GM23338 (cell line): ENCODE measurements around the gene LRBA. TPM values are rescaled to one million over a fixed set of nuclear protein-coding genes. Genes with fewer than 3 reads are reported as not detected.

ENCODE experiments used
- ATAC-seq: fragments of 200-7000 bp; cut with Tn5 transposase; 3 replicates; pipeline ENCODE4 v1.9.1; 2020
- DNase-seq: peaks from one replicate; pipeline ENCODE4 v3.0.0-alpha.2; 2015; ENCODE audit warnings: low spot score
- H2AFZ ChIP-seq: fragments of 200-600 bp; sonication (generic); 2 replicates; pipeline ENCODE4 v1.8.0; 2016; ENCODE audit warnings: antibody characterized with exemption, mild to moderate bottlenecking, moderate library complexity
- H3F3A ChIP-seq: fragments of 200-600 bp; sonication (generic); replicated peaks from 2 replicates; pipeline ENCODE4 v1.8.0; 2017; ENCODE audit warnings: antibody characterized with exemption, mixed run types, low read depth
- H3K27ac ChIP-seq: fragments of 200-600 bp; sonication (generic); 2 replicates; pipeline ENCODE4 v1.6.1; 2016; ENCODE audit warnings: low read depth
- H3K27me3 ChIP-seq: fragments of 200-600 bp; sonication (generic); 2 replicates; pipeline ENCODE4 v1.8.0; 2016; ENCODE audit warnings: mild to moderate bottlenecking, mixed run types, moderate library complexity; ENCODE audit not compliant: insufficient read depth
- H3K36me3 ChIP-seq: fragments of 200-600 bp; sonication (generic); 2 replicates; pipeline ENCODE4 v1.8.0; 2016; ENCODE audit warnings: mild to moderate bottlenecking; ENCODE audit not compliant: insufficient read depth
- H3K4me1 ChIP-seq: fragments of 200-600 bp; sonication (generic); 2 replicates; pipeline ENCODE4 v1.8.0; 2016; ENCODE audit warnings: mild to moderate bottlenecking, moderate library complexity; ENCODE audit not compliant: insufficient read depth
- H3K4me2 ChIP-seq: fragments of 200-600 bp; sonication (generic); 2 replicates; pipeline ENCODE4 v1.7.1; 2017; ENCODE audit warnings: mixed run types
- H3K4me3 ChIP-seq: fragments of 200-600 bp; sonication (generic); 2 replicates; pipeline ENCODE4 v1.6.1; 2016; ENCODE audit warnings: mixed run types
- H3K79me2 ChIP-seq: fragments of 200-600 bp; sonication (generic); replicated peaks from 2 replicates; pipeline ENCODE4 v1.8.0; 2017; ENCODE audit warnings: mild to moderate bottlenecking; ENCODE audit not compliant: insufficient read depth
- H3K9me2 ChIP-seq: fragments of 200-600 bp; sonication (generic); 2 replicates; pipeline ENCODE4 v1.8.0; 2017; ENCODE audit not compliant: insufficient read depth
- H4K20me1 ChIP-seq: fragments of 200-600 bp; sonication (generic); replicated peaks from 2 replicates; pipeline ENCODE4 v1.8.0; 2017; ENCODE audit warnings: mild to moderate bottlenecking; ENCODE audit not compliant: insufficient read depth
- H3K27ac Mint-ChIP-seq: 2 replicates; pipeline ENCODE4 v1.8.0; 2020; ENCODE audit warnings: inconsistent platforms, mild to moderate bottlenecking, moderate library complexity, mixed read lengths
- H3K27me3 Mint-ChIP-seq: 3 replicates; pipeline ENCODE4 v1.8.0; 2022; ENCODE audit warnings: low read depth, mild to moderate bottlenecking, moderate library complexity, mixed read lengths, inconsistent platforms; ENCODE audit not compliant: insufficient read depth, poor library complexity
- H3K36me3 Mint-ChIP-seq: 3 replicates; pipeline ENCODE4 v1.8.0; 2021; ENCODE audit warnings: low read depth, mild to moderate bottlenecking, inconsistent platforms, moderate library complexity, mixed read lengths
- H3K4me1 Mint-ChIP-seq: 3 replicates; pipeline ENCODE4 v1.8.0; 2020; ENCODE audit warnings: mild to moderate bottlenecking, inconsistent platforms, mixed read lengths
- H3K4me3 Mint-ChIP-seq: 3 replicates; pipeline ENCODE4 v1.8.0; 2021; ENCODE audit warnings: moderate library complexity, mild to moderate bottlenecking, inconsistent platforms, mixed read lengths
- H3K9me3 Mint-ChIP-seq: 3 replicates; pipeline ENCODE4 v1.8.0; 2020; ENCODE audit warnings: moderate library complexity, mild to moderate bottlenecking, inconsistent platforms, mixed read lengths
- CREB1 ChIP-seq: fragments of 250-450 bp; sonication (Bioruptor Pico); IDR thresholded peaks from 2 replicates; pipeline ENCODE4 v1.5.0; 2020; ENCODE audit warnings: low read depth, mild to moderate bottlenecking, moderate library complexity
- CTCF ChIP-seq, 2 experiments: fragments of 200-600 bp in 1 of 2; sonication (generic) in 1 of 2; conservative IDR thresholded peaks; 2 replicates each; pipeline versions ENCODE4 v1.5.1 to v1.6.1; 2016 to 2017; ENCODE audit warnings: antibody characterized with exemption in 2 of 2, low read depth in 2 of 2, mild to moderate bottlenecking in 2 of 2, moderate library complexity in 1 of 2
- EZH2phosphoT487 ChIP-seq: fragments of 200-600 bp; sonication (generic); IDR thresholded peaks from one replicate; pipeline ENCODE4 v1.8.1; 2018; ENCODE audit warnings: antibody characterized with exemption; ENCODE audit not compliant: unreplicated experiment
- POLR2AphosphoS5 ChIP-seq: IDR thresholded peaks from 2 replicates; pipeline ENCODE4 v1.6.1; 2016; ENCODE audit warnings: antibody characterized with exemption, low read depth
- ZNF114 ChIP-seq: fragments of 250-450 bp; sonication (Bioruptor Pico); IDR thresholded peaks from 2 replicates; pipeline ENCODE4 v1.5.0; 2020; ENCODE audit warnings: mild to moderate bottlenecking, moderate library complexity
- ZNF462 ChIP-seq: fragments of 250-450 bp; sonication (Bioruptor Pico); IDR thresholded peaks from 2 replicates; pipeline ENCODE4 v1.5.0; 2020; ENCODE audit warnings: mild to moderate bottlenecking, moderate library complexity
- polyA plus RNA-seq: library from polyadenylated mRNA; unstranded; fragments of >200 nt; fragmentation: Nextera tagmentation; extraction: Ambion mirVana; gene quantifications from 2 replicates; pipeline ENCODE4 v1.2.1, GENCODE V29; 2016
- total RNA-seq: library from RNA; depleted of rRNA; stranded (reverse); fragments of >200 nt; shearing (Covaris generic); gene quantifications from 2 replicates; pipeline ENCODE4 v1.2.3, GENCODE V29; 2014
- TF ChIP-seq, protein P1 (sequence below): IDR thresholded peaks from 2 replicates; pipeline ENCODE4 v1.6.1; 2016; ENCODE audit warnings: antibody characterized with exemption

The LRBA gene
- total and polyA plus RNA-seq, 2 experiments from 2014 or later: 23.3 to 126 TPM

DNA sequence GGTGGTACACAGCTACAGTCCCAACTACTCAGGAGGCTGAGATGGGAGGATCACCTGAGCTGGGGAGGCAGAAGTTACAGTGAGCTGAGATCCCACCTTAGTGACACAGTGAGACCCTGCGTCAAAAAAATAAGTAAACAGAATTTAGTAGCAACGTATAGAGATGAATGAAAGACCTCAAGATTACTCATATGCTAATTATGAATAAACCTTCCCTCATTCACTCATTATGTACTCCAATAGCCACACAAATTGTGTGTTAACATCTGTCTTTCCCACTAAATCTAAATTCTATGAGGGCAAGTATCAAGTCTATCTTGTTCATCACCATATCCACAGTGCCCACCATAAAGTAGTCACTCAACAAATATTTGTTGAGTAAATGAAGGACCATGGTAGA, 111.5 kb downstream of the LRBA start (continued):
- TF ChIP-seq ZNF462 (CRISPR knock-in tag): no peak
- TF ChIP-seq POLR2AphosphoS5: no peak
- no peak for TF ChIP-seq CREB1 (CRISPR knock-in tag)

GRCh38 chr4:150896497-150896896, 118.6 kb downstream of the LRBA start:
- Mint-ChIP-seq H3K9me3 (no peaks in the 10 kb centered on the region), H3K36me3 (peaks cover 28% of the 10 kb centered on the region), H3K27ac (no peak overlapping the region), H3K4me1 (no peaks in the 10 kb centered on the region), H3K27me3 (no peaks in the 10 kb centered on the region), H3K4me3 (no peak overlapping the region)
- DNase-seq: no peak
- Histone ChIP-seq H3K9me2 (no peaks in the 10 kb centered on the region), H3K27ac (no peak overlapping the region), H3K4me3 (no peak overlapping the region), H3K36me3 (peaks cover 9% of the 10 kb centered on the region; the same call in 1 of the 2 replicates), H3K79me2 (no peaks in the 10 kb centered on the region), H2AFZ (no peak overlapping the region), H3F3A (no peaks in the 10 kb centered on the region), H3K27me3 (no peaks in the 10 kb centered on the region), H3K4me2 (no peak overlapping the region), H4K20me1 (no peaks in the 10 kb centered on the region; the same call in 1 of the 2 replicates), H3K4me1 (no peaks in the 10 kb centered on the region)
- no peak for ATAC-seq
- TF ChIP-seq, protein P1, sequence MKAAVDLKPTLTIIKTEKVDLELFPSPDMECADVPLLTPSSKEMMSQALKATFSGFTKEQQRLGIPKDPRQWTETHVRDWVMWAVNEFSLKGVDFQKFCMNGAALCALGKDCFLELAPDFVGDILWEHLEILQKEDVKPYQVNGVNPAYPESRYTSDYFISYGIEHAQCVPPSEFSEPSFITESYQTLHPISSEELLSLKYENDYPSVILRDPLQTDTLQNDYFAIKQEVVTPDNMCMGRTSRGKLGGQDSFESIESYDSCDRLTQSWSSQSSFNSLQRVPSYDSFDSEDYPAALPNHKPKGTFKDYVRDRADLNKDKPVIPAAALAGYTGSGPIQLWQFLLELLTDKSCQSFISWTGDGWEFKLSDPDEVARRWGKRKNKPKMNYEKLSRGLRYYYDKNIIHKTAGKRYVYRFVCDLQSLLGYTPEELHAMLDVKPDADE: no peak
- no peak for TF ChIP-seq ZNF114 (CRISPR knock-in tag)
- TF ChIP-seq EZH2phosphoT487: no peak
- no peak for TF ChIP-seq ZNF462 (CRISPR knock-in tag)
- TF ChIP-seq CTCF (conservative IDR thresholded peaks at IDR 0.05; ENCODE audit: low read depth in 2 of 2): no peak
- TF ChIP-seq POLR2AphosphoS5: no peak
